ENCODE data around the gene SLC1A1. TPM values are rescaled to one million over a fixed set of nuclear protein-coding genes. Genes with fewer than 3 reads are reported as not detected.

The SLC1A1 gene
- total RNA-seq, 6 experiments from 2014 or later = 22.0 to 82.7 (median 38.7) TPM

GRCh38 chr9:4553951-4554381 is 63.7 kb downstream of the SLC1A1 start:
- H3K9me3 ChIP-seq = no peaks in the 10 kb centered on the region
- H3K27ac ChIP-seq = no peak overlapping the region
- DNase-seq (no peak), ATAC-seq (no peak)
- TF ChIP-seq POLR2A (IDR thresholded peaks at IDR 0.05) = no peak
- no peak for TF ChIP-seq CTCF (IDR thresholded peaks at IDR 0.05)
- peaks cover 0 to 37% (median 14%) of the 10 kb centered on the region in 4 donors for H3K4me1 ChIP-seq
- WGBS (ENCODE audit: insufficient coverage, low coverage, low lambda C conversion rate, missing lambda C conversion rate) = 100% methylated on average over 1 of the region's 1 CpG
- H3K27me3 ChIP-seq = no peaks in the 10 kb centered on the region
- no peak overlapping the region for H3K4me3 ChIP-seq
- intact Hi-C loops (cut with DNase I) = no loop called here
- peaks cover 0 to 1% (median 0%) of the 10 kb centered on the region in 4 donors for H3K36me3 ChIP-seq

GRCh38 chr9:4555236-4555635 is 65.0 kb downstream of the SLC1A1 start:
- intact Hi-C loops (cut with DNase I) = no loop called here
- DNase-seq = no peak
- peak in 2 of 4 donors; percentile 8 to 9 for ATAC-seq
- no peak for TF ChIP-seq POLR2A (IDR thresholded peaks at IDR 0.05)
- TF ChIP-seq CTCF (IDR thresholded peaks at IDR 0.05) = no peak
- H3K36me3 ChIP-seq = peaks cover 0 to 1% (median 0%) of the 10 kb centered on the region in 4 donors
- H3K9me3 ChIP-seq = no peaks in the 10 kb centered on the region
- H3K4me3 ChIP-seq = no peak overlapping the region
- WGBS (ENCODE audit: insufficient coverage, low coverage, low lambda C conversion rate, missing lambda C conversion rate) = 44% methylated on average over 2 of the region's 2 CpGs
- no peaks in the 10 kb centered on the region for H3K27me3 ChIP-seq
- peaks cover 0 to 24% (median 8%) of the 10 kb centered on the region in 4 donors for H3K4me1 ChIP-seq
- H3K27ac ChIP-seq = no peak overlapping the region

GRCh38 chr9:4558371-4558998 is 68.2 kb downstream of the SLC1A1 start:
- Histone ChIP-seq H3K36me3 (peaks cover 0 to under 1% (median 0%) of the 10 kb centered on the region in 4 donors), H3K4me1 (peaks cover 0 to 8% (median 0%) of the 10 kb centered on the region in 4 donors), H3K9me3 (no peaks in the 10 kb centered on the region), H3K4me3 (no peak overlapping the region), H3K27me3 (no peaks in the 10 kb centered on the region), H3K27ac (no peak overlapping the region)
- ATAC-seq (no peak), DNase-seq (no peak)
- 70% methylated on average over 5 of the region's 5 CpGs for WGBS (ENCODE audit: insufficient coverage, low coverage, low lambda C conversion rate, missing lambda C conversion rate)
- intact Hi-C loops (cut with DNase I) = no loop called here
- TF ChIP-seq CTCF (IDR thresholded peaks at IDR 0.05) = no peak
- no peak for TF ChIP-seq POLR2A (IDR thresholded peaks at IDR 0.05)

- Histone ChIP-seq H3K9me3 (no peaks in the 10 kb centered on the region), H3K36me3 (peaks cover 0 to 9% (median 0%) of the 10 kb centered on the region in 4 donors), H3K4me3 (no peak overlapping the region), H3K27ac (no peak overlapping the region), H3K27me3 (no peaks in the 10 kb centered on the region), H3K4me1 (peaks cover 0 to 8% (median 0%) of the 10 kb centered on the region in 4 donors)
- 59% methylated on average over 8 of the region's 8 CpGs for WGBS (ENCODE audit: insufficient coverage, low coverage, low lambda C conversion rate, missing lambda C conversion rate)
- no peak for TF ChIP-seq POLR2A (IDR thresholded peaks at IDR 0.05)
- no peak for TF ChIP-seq CTCF (IDR thresholded peaks at IDR 0.05)
- intact Hi-C loops (cut with DNase I) = no loop called here
- ATAC-seq = peak in 1 of 4 donors; percentile 30
- no peak for DNase-seq
Observed at GRCh38 chr9:4559261-4560182, 69.3 kb downstream of the SLC1A1 start.
